HepG2 (cell line): Measurements from ENCODE around the gene RAB34. TPM values are rescaled to one million over a fixed set of nuclear protein-coding genes. Genes with fewer than 3 reads are reported as not detected.

ENCODE experiments used
- ATF6 ChIP-seq: sonication (generic); formaldehyde crosslinking; conservative IDR thresholded peaks from 2 replicates; pipeline ENCODE4 v1.4.0; 2020; ENCODE audit warnings: missing genetic modification reagents
- CCAR2 ChIP-seq: fragments of 200-400 bp; formaldehyde crosslinking; optimal IDR thresholded peaks from 2 replicates; pipeline ENCODE3; 2018; ENCODE audit warnings: low read depth, mild to moderate bottlenecking, low read length, moderate library complexity
- FLYWCH1 ChIP-seq: sonication (generic); formaldehyde crosslinking; IDR thresholded peaks from 2 replicates; pipeline ENCODE4 v1.8.1; 2023; ENCODE audit warnings: mild to moderate bottlenecking, missing genetic modification reagents
- GATA4 ChIP-seq: sonication (generic); IDR thresholded peaks from 2 replicates; pipeline ENCODE4 v1.6.1; 2016; ENCODE audit warnings: antibody characterized with exemption, low read depth, borderline replicate concordance
- GLMP ChIP-seq: sonication (generic); formaldehyde crosslinking; IDR thresholded peaks from 2 replicates; pipeline ENCODE4 v1.9.0; 2021; ENCODE audit warnings: missing genetic modification reagents, mild to moderate bottlenecking, borderline replicate concordance
- GPN1 ChIP-seq: sonication (generic); formaldehyde crosslinking; IDR thresholded peaks from 2 replicates; pipeline ENCODE4 v1.5.1; 2020; ENCODE audit warnings: missing genetic modification reagents, borderline replicate concordance
- GZF1 ChIP-seq: sonication (generic); formaldehyde crosslinking; IDR thresholded peaks from 2 replicates; pipeline ENCODE4 v1.5.1; 2020; ENCODE audit warnings: mild to moderate bottlenecking, missing genetic modification reagents
- HIC2 ChIP-seq: sonication (generic); formaldehyde crosslinking; IDR thresholded peaks from 2 replicates; pipeline ENCODE4 v1.9.0; 2022; ENCODE audit warnings: low read depth, missing genetic modification reagents
- ISL2 ChIP-seq: sonication (generic); formaldehyde crosslinking; IDR thresholded peaks from 2 replicates; pipeline ENCODE4 v1.5.0; 2020; ENCODE audit warnings: missing genetic modification reagents
- KMT2B ChIP-seq: IDR thresholded peaks from 2 replicates; pipeline ENCODE4 v1.6.1; 2016; ENCODE audit warnings: missing genetic modification reagents, missing compliant biosample characterization
- PITX1 ChIP-seq: sonication (generic); formaldehyde crosslinking; IDR thresholded peaks from 2 replicates; pipeline ENCODE4 v1.5.1; 2020; ENCODE audit warnings: mild to moderate bottlenecking, missing genetic modification reagents
- POLR2AphosphoS5 ChIP-seq: IDR thresholded peaks from 2 replicates; pipeline ENCODE4 v1.6.1; 2012; ENCODE audit warnings: low read depth, low read length
- RBM39 ChIP-seq: fragments of 200-400 bp; formaldehyde crosslinking; IDR thresholded peaks from one replicate; pipeline ENCODE4 v1.6.1; 2018; ENCODE audit warnings: antibody characterized with exemption, mild to moderate bottlenecking, low read depth, low read length; ENCODE audit not compliant: poor library complexity, severe bottlenecking
- RXRB ChIP-seq: IDR thresholded peaks from 2 replicates; pipeline ENCODE4 v1.6.1; 2016; ENCODE audit warnings: borderline replicate concordance, missing genetic modification reagents, missing compliant biosample characterization
- SETDB1 ChIP-seq: sonication (generic); formaldehyde crosslinking; IDR thresholded peaks from 2 replicates; pipeline ENCODE4 v1.5.1; 2020; ENCODE audit warnings: missing genetic modification reagents, mild to moderate bottlenecking, borderline replicate concordance
- TFAP4 ChIP-seq: sonication (generic); IDR thresholded peaks from 2 replicates; pipeline ENCODE4 v1.6.1; 2016; ENCODE audit warnings: low read depth, borderline replicate concordance
- YEATS4 ChIP-seq: sonication (generic); formaldehyde crosslinking; IDR thresholded peaks from 2 replicates; pipeline ENCODE4 v1.4.0; 2020; ENCODE audit warnings: missing genetic modification reagents, borderline replicate concordance
- ZNF232 ChIP-seq: sonication (generic); formaldehyde crosslinking; IDR thresholded peaks from 2 replicates; pipeline ENCODE4 v1.4.0; 2020; ENCODE audit warnings: missing genetic modification reagents, borderline replicate concordance
- ZNF282 ChIP-seq: fragments of 450-650 bp; IDR thresholded peaks from 2 replicates; pipeline ENCODE4 v1.6.1; 2018; ENCODE audit not compliant: partially characterized antibody
- ZNF34 ChIP-seq: sonication (generic); formaldehyde crosslinking; IDR thresholded peaks from 2 replicates; pipeline ENCODE4 v1.4.0; 2020; ENCODE audit warnings: mild to moderate bottlenecking, missing genetic modification reagents, borderline replicate concordance
- ZNF713 ChIP-seq: sonication (generic); formaldehyde crosslinking; IDR thresholded peaks from 2 replicates; pipeline ENCODE4 v1.4.0; 2020; ENCODE audit warnings: mild to moderate bottlenecking, missing genetic modification reagents
- ZNF761 ChIP-seq: sonication (generic); formaldehyde crosslinking; conservative IDR thresholded peaks from 2 replicates; pipeline ENCODE4 v1.4.0; 2020; ENCODE audit warnings: mild to moderate bottlenecking, missing genetic modification reagents
- ZNF768 ChIP-seq: sonication (generic); formaldehyde crosslinking; IDR thresholded peaks from 2 replicates; pipeline ENCODE4 v1.4.0; 2020; ENCODE audit warnings: missing genetic modification reagents
- ZSCAN25 ChIP-seq: sonication (generic); formaldehyde crosslinking; IDR thresholded peaks from 2 replicates; pipeline ENCODE4 v1.8.0; 2022; ENCODE audit warnings: mild to moderate bottlenecking, missing genetic modification reagents
- polyA plus RNA-seq, 8 experiments: library from polyadenylated mRNA; depleted of rRNA in 3 of 8; stranded (reverse) in 7 of 8; unstranded in 1 of 8; fragments of >200 nt; fragmentation: Illumina TruSeq in 4 of 8; extraction: Trizol in 4 of 8; gene quantifications; 2 replicates each; pipeline versions ENCODE4 v1.2.1 to v1.2.3, GENCODE V29; 2011 to 2016; ENCODE audit warnings: low read depth in 4 of 8, missing spikeins in 1 of 8, mixed read lengths in 1 of 8; ENCODE audit not compliant: insufficient read depth in 1 of 8
- total RNA-seq, 5 experiments: library from RNA; depleted of rRNA; stranded (reverse); fragments of >200 nt; fragmentation: Illumina TruSeq; extraction: Trizol; gene quantifications; 2 replicates each; pipeline ENCODE4 v1.2.3, GENCODE V29; 2016; ENCODE audit warnings: low read depth in 1 of 5

Gene RAB34
- total and polyA plus RNA-seq, 2 of the 13 experiments (the other 11 are each of a cell fraction or from before 2014, with no cell fraction given) = 0.49 TPM; not detected in 1

- TF ChIP-seq ZNF282 = no peak
- no peak for TF ChIP-seq TFAP4
- TF ChIP-seq PITX1 (CRISPR knock-in tag) = no peak
- peak; percentile 57; the same call in 1 of the 2 replicates for TF ChIP-seq ZNF232 (CRISPR knock-in tag)
- no peak for TF ChIP-seq CCAR2
- TF ChIP-seq ATF6 (CRISPR knock-in tag) = no peak
- peak; percentile 40; the same call in 1 of the 2 replicates for TF ChIP-seq ZSCAN25
- no peak for TF ChIP-seq ZNF34 (CRISPR knock-in tag)
- TF ChIP-seq SETDB1 (CRISPR knock-in tag) = no peak
- TF ChIP-seq RBM39 = peak; percentile 25
- peak; percentile 33; the same call in 1 of the 2 replicates for TF ChIP-seq KMT2B (CRISPR knock-in tag)
- peak; percentile 89 for TF ChIP-seq HIC2
- TF ChIP-seq GLMP (CRISPR knock-in tag) = no peak
- peak; percentile 46; the same call in 1 of the 2 replicates for TF ChIP-seq ISL2 (CRISPR knock-in tag)
- no peak for TF ChIP-seq GZF1
- TF ChIP-seq ZNF768 (CRISPR knock-in tag) = peak; percentile 74
- TF ChIP-seq GPN1 (CRISPR knock-in tag) = no peak
- peak; percentile 55; the same call in 1 of the 2 replicates for TF ChIP-seq RXRB
- TF ChIP-seq POLR2AphosphoS5 = peak; percentile 90
- no peak for TF ChIP-seq FLYWCH1 (CRISPR knock-in tag)
- TF ChIP-seq GATA4 = peak; percentile 50; the same call in 1 of the 2 replicates
- TF ChIP-seq YEATS4 (CRISPR knock-in tag) = peak; percentile 61; the same call in 1 of the 2 replicates
- 0 out of 2 replicates have a peak, but pooled peaks have one; percentile 21 for TF ChIP-seq ZNF761
- TF ChIP-seq ZNF713 = peak; percentile 56; the same call in 1 of the 2 replicates
Observed at GRCh38 chr17:28710861-28711722, 6.6 kb downstream of the RAB34 start (continued).
